ENCODE data around the gene RANBP17. TPM values are rescaled to one million over a fixed set of nuclear protein-coding genes. Genes with fewer than 3 reads are reported as not detected.
A peak's percentile ranks its signal among the peaks of the same experiment; 100 is the strongest.

The RANBP17 gene
- total and polyA plus RNA-seq, 2 experiments from 2014 or later: 43.8 to 53.1 TPM

DNA sequence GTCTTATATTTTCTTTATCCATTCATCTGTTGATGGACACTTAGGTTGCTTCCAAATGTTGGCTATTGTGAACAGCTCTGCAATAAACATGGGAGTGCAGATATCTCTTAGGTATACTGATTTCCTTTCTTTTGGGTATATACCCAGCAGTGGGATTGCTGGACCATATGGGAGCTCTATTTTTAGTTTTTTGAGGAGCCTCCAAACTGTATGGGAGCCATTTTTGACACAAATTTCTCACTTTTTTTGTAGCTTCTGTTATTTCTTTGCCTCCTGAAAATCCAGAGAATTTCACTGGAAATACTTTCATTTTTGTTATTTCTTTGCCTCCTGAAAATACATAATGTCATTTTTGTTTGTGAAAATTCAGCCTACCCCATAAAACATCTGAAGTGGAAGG, 15.0 kb upstream of the RANBP17 start (continued):
- TF ChIP-seq, protein P1, sequence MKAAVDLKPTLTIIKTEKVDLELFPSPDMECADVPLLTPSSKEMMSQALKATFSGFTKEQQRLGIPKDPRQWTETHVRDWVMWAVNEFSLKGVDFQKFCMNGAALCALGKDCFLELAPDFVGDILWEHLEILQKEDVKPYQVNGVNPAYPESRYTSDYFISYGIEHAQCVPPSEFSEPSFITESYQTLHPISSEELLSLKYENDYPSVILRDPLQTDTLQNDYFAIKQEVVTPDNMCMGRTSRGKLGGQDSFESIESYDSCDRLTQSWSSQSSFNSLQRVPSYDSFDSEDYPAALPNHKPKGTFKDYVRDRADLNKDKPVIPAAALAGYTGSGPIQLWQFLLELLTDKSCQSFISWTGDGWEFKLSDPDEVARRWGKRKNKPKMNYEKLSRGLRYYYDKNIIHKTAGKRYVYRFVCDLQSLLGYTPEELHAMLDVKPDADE (IDR thresholded peaks at IDR 0.05): no peak
- TF ChIP-seq, protein P2, sequence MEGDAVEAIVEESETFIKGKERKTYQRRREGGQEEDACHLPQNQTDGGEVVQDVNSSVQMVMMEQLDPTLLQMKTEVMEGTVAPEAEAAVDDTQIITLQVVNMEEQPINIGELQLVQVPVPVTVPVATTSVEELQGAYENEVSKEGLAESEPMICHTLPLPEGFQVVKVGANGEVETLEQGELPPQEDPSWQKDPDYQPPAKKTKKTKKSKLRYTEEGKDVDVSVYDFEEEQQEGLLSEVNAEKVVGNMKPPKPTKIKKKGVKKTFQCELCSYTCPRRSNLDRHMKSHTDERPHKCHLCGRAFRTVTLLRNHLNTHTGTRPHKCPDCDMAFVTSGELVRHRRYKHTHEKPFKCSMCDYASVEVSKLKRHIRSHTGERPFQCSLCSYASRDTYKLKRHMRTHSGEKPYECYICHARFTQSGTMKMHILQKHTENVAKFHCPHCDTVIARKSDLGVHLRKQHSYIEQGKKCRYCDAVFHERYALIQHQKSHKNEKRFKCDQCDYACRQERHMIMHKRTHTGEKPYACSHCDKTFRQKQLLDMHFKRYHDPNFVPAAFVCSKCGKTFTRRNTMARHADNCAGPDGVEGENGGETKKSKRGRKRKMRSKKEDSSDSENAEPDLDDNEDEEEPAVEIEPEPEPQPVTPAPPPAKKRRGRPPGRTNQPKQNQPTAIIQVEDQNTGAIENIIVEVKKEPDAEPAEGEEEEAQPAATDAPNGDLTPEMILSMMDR (conservative IDR thresholded peaks at IDR 0.05; ENCODE audit: low read depth in 2 of 2): no peak
- no peak for TF ChIP-seq CREB1 (CRISPR knock-in tag; IDR thresholded peaks at IDR 0.05; ENCODE audit: low read depth)
- no peak for TF ChIP-seq EZH2 (IDR thresholded peaks at IDR 0.05; ENCODE audit: low read depth, unreplicated experiment)
- no peak for TF ChIP-seq JUNB (IDR thresholded peaks at IDR 0.05; ENCODE audit: unreplicated experiment)
- TF ChIP-seq NANOG (IDR thresholded peaks at IDR 0.05; ENCODE audit: borderline replicate concordance): no peak

DNA sequence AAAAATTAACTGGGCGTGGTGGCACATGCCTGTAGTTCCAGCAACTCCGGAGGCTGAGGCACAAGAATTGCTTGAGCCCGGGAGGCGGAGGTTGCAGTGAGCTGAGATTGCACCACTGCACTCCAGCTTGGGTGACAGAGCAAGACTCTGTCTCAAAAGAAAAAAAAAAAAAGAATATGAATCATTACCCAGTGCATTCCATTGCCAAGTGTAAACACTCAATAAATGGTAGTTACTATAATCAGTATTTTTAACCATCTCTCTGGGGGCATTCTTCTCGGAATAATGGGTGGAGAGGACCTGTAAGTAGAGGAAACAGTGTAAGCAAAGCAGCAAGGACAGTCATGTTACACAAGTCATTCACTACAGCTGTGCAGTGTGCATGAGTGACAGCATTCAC, 13.8 kb upstream of the RANBP17 start:
- TF ChIP-seq NANOG (IDR thresholded peaks at IDR 0.05; ENCODE audit: borderline replicate concordance): no peak
- TF ChIP-seq CREB1 (CRISPR knock-in tag; IDR thresholded peaks at IDR 0.05; ENCODE audit: low read depth): no peak
- no peak for TF ChIP-seq ZNF331 (CRISPR knock-in tag; IDR thresholded peaks at IDR 0.05; ENCODE audit: low read depth)
- TF ChIP-seq POLR2AphosphoS5 (IDR thresholded peaks at IDR 0.05; ENCODE audit: low read depth): no peak
- TF ChIP-seq, protein P3, sequence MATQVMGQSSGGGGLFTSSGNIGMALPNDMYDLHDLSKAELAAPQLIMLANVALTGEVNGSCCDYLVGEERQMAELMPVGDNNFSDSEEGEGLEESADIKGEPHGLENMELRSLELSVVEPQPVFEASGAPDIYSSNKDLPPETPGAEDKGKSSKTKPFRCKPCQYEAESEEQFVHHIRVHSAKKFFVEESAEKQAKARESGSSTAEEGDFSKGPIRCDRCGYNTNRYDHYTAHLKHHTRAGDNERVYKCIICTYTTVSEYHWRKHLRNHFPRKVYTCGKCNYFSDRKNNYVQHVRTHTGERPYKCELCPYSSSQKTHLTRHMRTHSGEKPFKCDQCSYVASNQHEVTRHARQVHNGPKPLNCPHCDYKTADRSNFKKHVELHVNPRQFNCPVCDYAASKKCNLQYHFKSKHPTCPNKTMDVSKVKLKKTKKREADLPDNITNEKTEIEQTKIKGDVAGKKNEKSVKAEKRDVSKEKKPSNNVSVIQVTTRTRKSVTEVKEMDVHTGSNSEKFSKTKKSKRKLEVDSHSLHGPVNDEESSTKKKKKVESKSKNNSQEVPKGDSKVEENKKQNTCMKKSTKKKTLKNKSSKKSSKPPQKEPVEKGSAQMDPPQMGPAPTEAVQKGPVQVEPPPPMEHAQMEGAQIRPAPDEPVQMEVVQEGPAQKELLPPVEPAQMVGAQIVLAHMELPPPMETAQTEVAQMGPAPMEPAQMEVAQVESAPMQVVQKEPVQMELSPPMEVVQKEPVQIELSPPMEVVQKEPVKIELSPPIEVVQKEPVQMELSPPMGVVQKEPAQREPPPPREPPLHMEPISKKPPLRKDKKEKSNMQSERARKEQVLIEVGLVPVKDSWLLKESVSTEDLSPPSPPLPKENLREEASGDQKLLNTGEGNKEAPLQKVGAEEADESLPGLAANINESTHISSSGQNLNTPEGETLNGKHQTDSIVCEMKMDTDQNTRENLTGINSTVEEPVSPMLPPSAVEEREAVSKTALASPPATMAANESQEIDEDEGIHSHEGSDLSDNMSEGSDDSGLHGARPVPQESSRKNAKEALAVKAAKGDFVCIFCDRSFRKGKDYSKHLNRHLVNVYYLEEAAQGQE (IDR thresholded peaks at IDR 0.05; ENCODE audit: unreplicated experiment): no peak
- TF ChIP-seq ZNF114 (CRISPR knock-in tag; IDR thresholded peaks at IDR 0.05): no peak
- no peak for TF ChIP-seq STAT1 (IDR thresholded peaks at IDR 0.05; ENCODE audit: unreplicated experiment)
- no peaks in the 10 kb centered on the region for H3K36me3 Mint-ChIP-seq (ENCODE audit: low read depth)
- ATAC-seq: no peak

More for the DNA sequence above, 13.8 kb upstream of the RANBP17 start:
- Mint-ChIP-seq H3K27me3 (ENCODE audit: insufficient read depth, low read depth, poor library complexity) (peaks cover 4% of the 10 kb centered on the region), H3K27ac (no peak overlapping the region), H3K4me3 (no peak overlapping the region), H3K9me3 (no peaks in the 10 kb centered on the region), H3K4me1 (no peaks in the 10 kb centered on the region)
- no peaks in the 10 kb centered on the region for H3K4me1 ChIP-seq (ENCODE audit: insufficient read depth)
- no peak overlapping the region for H3K4me3 ChIP-seq
- DNase-seq (ENCODE audit: low spot score): no peak
- H3K36me3 ChIP-seq (ENCODE audit: insufficient read depth): no peaks in the 10 kb centered on the region
- no peaks in the 10 kb centered on the region for H3K27me3 ChIP-seq (ENCODE audit: insufficient read depth)
- no peaks in the 10 kb centered on the region for H3K79me2 ChIP-seq (replicated peaks; ENCODE audit: insufficient read depth)
- no peak overlapping the region for H3K27ac ChIP-seq (ENCODE audit: low read depth)
- H2AFZ ChIP-seq: 0 out of 2 replicates have a peak overlapping the region, but pooled peaks have one; percentile 24
- H4K20me1 ChIP-seq (replicated peaks; ENCODE audit: insufficient read depth): no peaks in the 10 kb centered on the region
- no peaks in the 10 kb centered on the region for H3K9me2 ChIP-seq (ENCODE audit: insufficient read depth)
- H3F3A ChIP-seq (replicated peaks; ENCODE audit: low read depth): no peaks in the 10 kb centered on the region
- no peak overlapping the region for H3K4me2 ChIP-seq

All from GM23338 (cell line).